OCI-LY3 (cell line): ENCODE data around the gene ZNF613.

Source experiments
- EZH2phosphoT487 ChIP-seq: fragments of 200-600 bp; shearing (Covaris generic); IDR thresholded peaks from 2 replicates; pipeline ENCODE4 v1.6.1; 2018; ENCODE audit warnings: antibody characterized with exemption, mixed run types, low read depth
- TF ChIP-seq, protein P1 (sequence below): fragments of 200-600, 300-600 bp; sonication (generic); IDR thresholded peaks from 2 replicates; pipeline ENCODE4 v1.5.1; 2014; ENCODE audit warnings: antibody characterized with exemption, low read length, low read depth

DNA sequence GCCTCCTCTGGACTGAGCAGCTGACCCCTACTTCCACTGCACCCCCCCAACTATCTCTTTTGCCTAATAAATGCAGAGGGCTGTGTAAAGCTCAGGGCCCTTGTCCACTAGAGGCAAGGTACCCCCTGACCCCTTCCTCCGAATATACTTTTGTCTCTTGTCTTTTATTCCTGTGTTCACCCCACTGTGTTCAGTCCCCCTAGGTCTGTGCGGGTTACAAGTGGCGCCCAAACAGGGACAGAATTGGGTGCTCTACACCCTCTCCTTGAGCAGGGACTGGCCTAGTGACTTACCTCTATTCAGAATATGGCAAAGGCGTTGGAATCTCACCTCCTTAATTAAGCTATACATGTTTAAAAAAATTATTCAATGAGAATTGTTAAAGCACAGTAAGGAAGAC lies 44.4 kb downstream of the ZNF613 start:
- TF ChIP-seq, protein P1, sequence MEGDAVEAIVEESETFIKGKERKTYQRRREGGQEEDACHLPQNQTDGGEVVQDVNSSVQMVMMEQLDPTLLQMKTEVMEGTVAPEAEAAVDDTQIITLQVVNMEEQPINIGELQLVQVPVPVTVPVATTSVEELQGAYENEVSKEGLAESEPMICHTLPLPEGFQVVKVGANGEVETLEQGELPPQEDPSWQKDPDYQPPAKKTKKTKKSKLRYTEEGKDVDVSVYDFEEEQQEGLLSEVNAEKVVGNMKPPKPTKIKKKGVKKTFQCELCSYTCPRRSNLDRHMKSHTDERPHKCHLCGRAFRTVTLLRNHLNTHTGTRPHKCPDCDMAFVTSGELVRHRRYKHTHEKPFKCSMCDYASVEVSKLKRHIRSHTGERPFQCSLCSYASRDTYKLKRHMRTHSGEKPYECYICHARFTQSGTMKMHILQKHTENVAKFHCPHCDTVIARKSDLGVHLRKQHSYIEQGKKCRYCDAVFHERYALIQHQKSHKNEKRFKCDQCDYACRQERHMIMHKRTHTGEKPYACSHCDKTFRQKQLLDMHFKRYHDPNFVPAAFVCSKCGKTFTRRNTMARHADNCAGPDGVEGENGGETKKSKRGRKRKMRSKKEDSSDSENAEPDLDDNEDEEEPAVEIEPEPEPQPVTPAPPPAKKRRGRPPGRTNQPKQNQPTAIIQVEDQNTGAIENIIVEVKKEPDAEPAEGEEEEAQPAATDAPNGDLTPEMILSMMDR: no peak
- TF ChIP-seq EZH2phosphoT487: no peak
